Tibial artery (tissue), 4 donors: ENCODE measurements around the gene HOPX.
"Not testable (repeated sequence)": the region's sequence is repeated elsewhere in the genome, so short reads cannot be mapped to it uniquely, and the experiment has no call there.

ENCODE experiments used
- DNase-seq, 2 donors: peaks; one replicate each; pipeline ENCODE4 v3.0.0-alpha.2; 2019
- H3K27ac ChIP-seq, 2 donors: fragments of 200-600 bp; sonication (generic) in 1 of 2; 1 replicate in 1 of 2; 2 replicates in 1 of 2; pipeline ENCODE4 v1.5.1; 2018 to 2019; ENCODE audit warnings: mild to moderate bottlenecking in 1 of 2
- H3K27me3 ChIP-seq, 2 donors: fragments of 200-600 bp; sonication (generic) in 1 of 2; one replicate each; pipeline versions ENCODE4 v1.5.1 to v1.6.0; 2016 to 2019
- H3K36me3 ChIP-seq, 3 donors: fragments of 200-600 bp; sonication (generic) in 2 of 3; one replicate each; pipeline ENCODE4 v1.5.1; 2016 to 2019; ENCODE audit warnings: mild to moderate bottlenecking in 2 of 3
- H3K4me1 ChIP-seq, 4 donors: fragments of 200-600 bp; sonication (generic) in 2 of 4; 1 replicate in 3 of 4; 2 replicates in 1 of 4; pipeline ENCODE4 v1.5.1; 2016 to 2019
- H3K4me3 ChIP-seq, 2 donors: fragments of 200-600 bp; sonication (generic) in 1 of 2; 1 replicate in 1 of 2; 2 replicates in 1 of 2; pipeline ENCODE4 v1.5.1; 2018 to 2019; ENCODE audit warnings: mild to moderate bottlenecking in 2 of 2
- H3K9me3 ChIP-seq, 3 donors: fragments of 200-600 bp; sonication (generic) in 1 of 3; one replicate each; pipeline ENCODE4 v1.5.1; 2016 to 2019
- intact Hi-C: fragments of 100-400 bp; cut with DNase I; formaldehyde crosslinking; loops from one replicate; pipeline ENCODE4 v1.15.0; 2023; ENCODE audit warnings: low total_unique reads
- TF ChIP-seq, protein P1 (sequence below), 2 experiments: fragments of 200-600 bp in 1 of 2; fragments of 450-650 bp in 1 of 2; IDR thresholded peaks; one replicate each; pipeline ENCODE4 v1.5.1; 2017 to 2019; ENCODE audit warnings: antibody characterized with exemption in 2 of 2, mild to moderate bottlenecking in 1 of 2, moderate library complexity in 1 of 2

Gene HOPX

DNA sequence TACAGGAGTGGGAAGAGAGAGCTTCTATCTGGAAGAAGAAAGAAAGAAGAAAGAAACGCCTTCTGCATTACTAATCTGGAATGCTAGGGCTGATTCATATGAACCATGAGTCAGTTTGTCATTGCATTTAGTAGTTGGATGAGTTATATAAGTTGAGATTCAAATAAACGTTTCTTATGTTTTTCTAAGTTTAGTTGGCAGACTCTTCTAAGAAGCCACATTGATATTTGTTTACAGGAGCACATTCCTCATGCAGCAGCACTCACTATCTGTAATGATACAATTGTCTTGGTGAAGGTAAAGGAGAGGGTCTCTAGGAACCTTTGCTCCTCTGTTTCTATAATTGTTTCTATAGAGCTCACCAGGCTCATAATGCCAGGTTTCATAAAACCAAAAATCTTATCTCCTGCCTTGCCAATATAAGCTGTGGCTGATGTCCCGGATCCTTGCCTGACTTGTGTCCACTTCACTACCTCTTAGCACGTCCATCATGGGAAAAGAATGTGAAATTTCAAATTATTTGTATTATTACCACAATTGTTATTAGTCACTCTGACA lies 39.5 kb downstream of the HOPX start:
- H3K4me1 ChIP-seq = no peaks in the 10 kb centered on the region
- no peaks in the 10 kb centered on the region for H3K36me3 ChIP-seq
- H3K27me3 ChIP-seq = no peaks in the 10 kb centered on the region
- no peak overlapping the region for H3K27ac ChIP-seq
- peaks cover 0 to 7% (median 0%) of the 10 kb centered on the region in 3 donors for H3K9me3 ChIP-seq
- no peak for DNase-seq
- intact Hi-C loops = no loop called here
- H3K4me3 ChIP-seq = no peak overlapping the region
- TF ChIP-seq, protein P1, sequence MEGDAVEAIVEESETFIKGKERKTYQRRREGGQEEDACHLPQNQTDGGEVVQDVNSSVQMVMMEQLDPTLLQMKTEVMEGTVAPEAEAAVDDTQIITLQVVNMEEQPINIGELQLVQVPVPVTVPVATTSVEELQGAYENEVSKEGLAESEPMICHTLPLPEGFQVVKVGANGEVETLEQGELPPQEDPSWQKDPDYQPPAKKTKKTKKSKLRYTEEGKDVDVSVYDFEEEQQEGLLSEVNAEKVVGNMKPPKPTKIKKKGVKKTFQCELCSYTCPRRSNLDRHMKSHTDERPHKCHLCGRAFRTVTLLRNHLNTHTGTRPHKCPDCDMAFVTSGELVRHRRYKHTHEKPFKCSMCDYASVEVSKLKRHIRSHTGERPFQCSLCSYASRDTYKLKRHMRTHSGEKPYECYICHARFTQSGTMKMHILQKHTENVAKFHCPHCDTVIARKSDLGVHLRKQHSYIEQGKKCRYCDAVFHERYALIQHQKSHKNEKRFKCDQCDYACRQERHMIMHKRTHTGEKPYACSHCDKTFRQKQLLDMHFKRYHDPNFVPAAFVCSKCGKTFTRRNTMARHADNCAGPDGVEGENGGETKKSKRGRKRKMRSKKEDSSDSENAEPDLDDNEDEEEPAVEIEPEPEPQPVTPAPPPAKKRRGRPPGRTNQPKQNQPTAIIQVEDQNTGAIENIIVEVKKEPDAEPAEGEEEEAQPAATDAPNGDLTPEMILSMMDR (IDR thresholded peaks at IDR 0.05) = no peak

DNA sequence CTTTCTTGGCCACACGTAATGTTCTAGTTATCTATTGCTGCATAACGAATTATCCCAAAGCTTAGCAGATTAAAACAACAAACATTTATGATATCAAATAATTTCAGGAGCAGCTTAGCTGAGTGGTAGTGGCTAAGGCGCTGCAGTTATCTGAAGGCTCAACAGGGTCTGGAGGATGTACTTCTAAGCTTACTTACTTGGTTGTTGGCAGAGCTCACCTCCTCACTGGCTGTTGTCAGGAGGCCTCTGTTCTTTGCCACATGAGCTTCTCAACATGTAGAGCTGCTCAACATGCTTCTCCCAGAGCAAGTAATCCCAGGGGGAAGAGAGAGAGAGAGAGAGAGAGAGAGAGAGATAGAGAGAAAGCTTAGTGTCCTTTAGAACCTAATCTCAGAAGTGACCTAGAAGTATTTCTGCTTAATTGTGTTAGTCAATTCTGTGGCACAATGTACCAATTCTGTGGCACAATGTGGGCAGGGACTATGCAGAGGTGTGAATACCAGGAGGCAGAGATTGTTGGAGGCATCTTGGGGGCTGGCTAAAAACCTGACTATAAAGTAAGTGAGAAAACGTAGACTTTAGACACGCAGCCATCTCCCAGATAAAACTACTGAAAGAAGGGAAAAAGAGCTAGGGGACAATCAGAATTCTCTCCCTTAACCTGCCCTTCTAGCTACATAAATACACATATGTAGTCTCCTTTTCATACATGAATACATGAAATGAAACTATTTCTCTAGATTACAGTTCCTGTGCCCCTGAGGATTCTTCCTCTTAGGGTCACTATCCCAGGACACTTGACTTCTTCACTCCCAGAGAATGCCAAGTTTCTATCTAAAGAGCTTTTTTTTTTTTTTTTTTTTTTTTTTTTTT lies 40.2 kb downstream of the HOPX start:
- H3K27me3 ChIP-seq = no peaks in the 10 kb centered on the region
- no peaks in the 10 kb centered on the region for H3K4me1 ChIP-seq
- peaks cover 0 to 1% (median 0%) of the 10 kb centered on the region in 3 donors for H3K9me3 ChIP-seq
- H3K4me3 ChIP-seq = no peak overlapping the region
- DNase-seq = no peak
- no peaks in the 10 kb centered on the region for H3K36me3 ChIP-seq
- intact Hi-C loops = no loop called here
- TF ChIP-seq, protein P1 (IDR thresholded peaks at IDR 0.05) = no peak
- no peak overlapping the region for H3K27ac ChIP-seq

DNA sequence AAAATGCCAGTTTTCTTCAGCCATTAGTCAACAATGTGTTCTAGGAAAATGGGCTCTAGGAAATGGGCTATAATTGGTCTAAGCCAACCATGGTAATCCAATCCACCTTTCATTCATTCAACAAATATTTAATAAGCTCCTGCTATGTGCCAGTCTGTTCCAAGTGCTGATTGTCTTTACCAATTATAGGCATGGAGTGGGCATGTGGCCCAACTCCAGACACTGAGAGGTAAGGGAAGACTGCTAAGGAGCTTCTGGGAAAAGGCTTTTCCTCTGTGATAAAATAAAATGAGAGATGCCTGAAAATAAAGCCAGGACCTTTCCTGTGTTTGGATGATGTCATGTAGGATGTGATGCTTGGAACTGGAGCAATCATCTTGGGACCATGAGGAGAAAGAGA lies 43.3 kb downstream of the HOPX start:
- TF ChIP-seq, protein P1 (IDR thresholded peaks at IDR 0.05) = no peak

DNA sequence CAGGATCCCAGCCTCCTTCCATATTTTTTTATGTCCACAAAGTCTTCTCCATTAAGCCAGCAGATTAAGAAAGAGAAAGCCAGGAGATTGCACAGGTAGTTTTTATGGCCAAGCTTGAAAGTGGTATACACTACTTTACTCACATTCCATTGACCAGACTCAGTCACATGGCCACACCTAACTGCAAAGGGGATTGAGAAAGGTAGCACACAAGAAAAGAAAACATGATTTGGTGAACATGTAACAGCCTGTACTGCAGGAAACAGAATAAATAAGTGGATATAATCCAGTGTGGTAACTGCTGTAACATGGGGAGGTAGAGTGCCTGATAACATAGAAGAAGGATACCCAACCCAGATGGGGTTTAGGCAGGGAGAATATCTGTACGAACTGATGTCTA lies 43.9 kb downstream of the HOPX start:
- Histone ChIP-seq H3K4me3 (no peak overlapping the region), H3K4me1 (no peaks in the 10 kb centered on the region), H3K36me3 (no peaks in the 10 kb centered on the region), H3K27ac (no peak overlapping the region), H3K9me3 (no peaks in the 10 kb centered on the region), H3K27me3 (no peaks in the 10 kb centered on the region)
- intact Hi-C loops = no loop called here
- TF ChIP-seq, protein P1 (IDR thresholded peaks at IDR 0.05) = no peak
- no peak for DNase-seq

More for the DNA sequence above, 43.3 kb downstream of the HOPX start:
- Histone ChIP-seq H3K27ac (no peak overlapping the region), H3K4me3 (no peak overlapping the region), H3K27me3 (no peaks in the 10 kb centered on the region), H3K36me3 (no peaks in the 10 kb centered on the region), H3K4me1 (no peaks in the 10 kb centered on the region), H3K9me3 (no peaks in the 10 kb centered on the region)
- DNase-seq = no peak
- intact Hi-C loops = no loop called here

DNA sequence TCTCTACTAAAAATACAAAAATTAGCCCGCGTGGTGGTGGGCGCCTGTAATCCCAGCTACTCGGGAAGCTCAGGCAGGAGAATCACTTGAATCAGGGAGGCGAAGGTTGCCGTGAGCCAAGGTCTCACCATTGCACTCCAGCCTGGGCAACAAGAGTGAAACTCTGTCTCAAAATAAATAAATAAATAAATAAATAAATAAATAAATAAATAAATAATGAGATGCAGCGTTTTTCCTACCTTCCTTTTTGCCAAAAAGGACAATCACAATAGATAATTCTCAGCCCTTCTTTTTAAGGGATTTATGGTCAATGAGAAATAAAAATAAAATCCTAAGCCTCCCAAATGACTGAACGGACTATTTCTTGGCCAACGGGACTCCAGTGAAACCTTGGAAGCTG lies 46.1 kb downstream of the HOPX start:
- DNase-seq, H3K4me3 ChIP-seq, H3K27ac ChIP-seq, H3K36me3 ChIP-seq, H3K4me1 ChIP-seq, H3K27me3 ChIP-seq, intact Hi-C loops, H3K9me3 ChIP-seq: not testable (repeated sequence)

DNA sequence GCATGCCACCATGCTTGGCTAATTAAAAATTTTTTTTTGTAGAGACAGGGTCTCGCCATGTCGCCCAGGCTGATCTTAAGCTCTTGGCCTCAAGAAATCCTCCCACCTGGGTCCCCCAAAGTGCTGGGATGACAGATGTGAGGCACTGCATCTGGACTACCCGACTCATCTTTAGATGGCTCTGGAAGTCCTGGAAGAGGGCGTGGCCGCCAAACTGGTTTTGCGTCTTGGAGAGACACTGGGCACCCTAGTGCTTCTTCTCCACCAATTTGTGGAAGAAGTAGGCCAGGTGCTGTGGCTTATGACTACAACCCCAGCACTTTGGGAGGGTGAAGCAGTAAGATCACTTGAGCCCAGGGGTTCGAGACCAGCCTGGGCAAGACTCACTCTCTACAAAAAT lies 47.6 kb downstream of the HOPX start:
- Histone ChIP-seq H3K4me3 (no peak overlapping the region), H3K36me3 (no peaks in the 10 kb centered on the region), H3K27me3 (no peaks in the 10 kb centered on the region), H3K27ac (no peak overlapping the region), H3K9me3 (no peaks in the 10 kb centered on the region), H3K4me1 (no peaks in the 10 kb centered on the region)
- TF ChIP-seq, protein P1 (IDR thresholded peaks at IDR 0.05) = no peak
- DNase-seq = no peak
- intact Hi-C loops = no loop called here
